22Rv1 (cell line): Measurements from ENCODE around the gene PCSK6.
"Not testable (repeated sequence)": the region's sequence is repeated elsewhere in the genome, so short reads cannot be mapped to it uniquely, and the experiment has no call there.

Experiments
- H3K27ac ChIP-seq: fragments of 450-650 bp; 2 replicates; pipeline ENCODE4 v1.5.1; 2017
- CTCF ChIP-seq: fragments of 450-650 bp; IDR thresholded peaks from 2 replicates; pipeline ENCODE4 v1.5.1; 2017; ENCODE audit warnings: mild to moderate bottlenecking
- ZFX ChIP-seq: fragments of 450-650 bp; IDR thresholded peaks from 2 replicates; pipeline ENCODE4 v1.6.1; 2017; ENCODE audit warnings: antibody characterized with exemption, borderline replicate concordance

The PCSK6 gene

GRCh38 chr15:101407966-101408775, 81.3 kb downstream of the PCSK6 start:
- no peak overlapping the region for H3K27ac ChIP-seq
- TF ChIP-seq CTCF (no peak), ZFX (no peak)

GRCh38 chr15:101407439-101407838, 82.1 kb downstream of the PCSK6 start:
- no peak overlapping the region for H3K27ac ChIP-seq
- no peak for TF ChIP-seq ZFX
- no peak for TF ChIP-seq CTCF

GRCh38 chr15:101406526-101407195, 82.8 kb downstream of the PCSK6 start:
- TF ChIP-seq CTCF (no peak), ZFX (no peak)
- H3K27ac ChIP-seq = no peak overlapping the region

GRCh38 chr15:101406036-101406435, 83.5 kb downstream of the PCSK6 start:
- no peak overlapping the region for H3K27ac ChIP-seq
- TF ChIP-seq CTCF = no peak
- no peak for TF ChIP-seq ZFX

GRCh38 chr15:101404245-101404644, 85.3 kb downstream of the PCSK6 start:
- TF ChIP-seq CTCF (no peak), ZFX (no peak)

GRCh38 chr15:101402883-101403282, 86.6 kb downstream of the PCSK6 start:
- not testable (repeated sequence) for H3K27ac ChIP-seq

More at GRCh38 chr15:101404245-101404644, 85.3 kb downstream of the PCSK6 start:
- no peak overlapping the region for H3K27ac ChIP-seq

GRCh38 chr15:101401286-101401685, 88.2 kb downstream of the PCSK6 start:
- H3K27ac ChIP-seq = no peak overlapping the region
- TF ChIP-seq ZFX = no peak
- TF ChIP-seq CTCF = no peak
